HUES48 (cell line): Measurements from ENCODE around the gene PID1.
"Not testable (repeated sequence)": the region's sequence is repeated elsewhere in the genome, so short reads cannot be mapped to it uniquely, and the experiment has no call there.

Source experiments
- H3K27ac ChIP-seq: one replicate; pipeline ENCODE4 v1.7.0; 2013; ENCODE audit warnings: low read depth, low read length, inconsistent platforms
- H3K27me3 ChIP-seq: 2 replicates; pipeline ENCODE4 v1.6.1; 2013; ENCODE audit warnings: mild to moderate bottlenecking, low read length; ENCODE audit not compliant: control insufficient read depth, insufficient read depth
- H3K36me3 ChIP-seq: 2 replicates; pipeline ENCODE4 v1.6.1; 2013; ENCODE audit warnings: low read length; ENCODE audit not compliant: control insufficient read depth, insufficient read depth
- H3K4me1 ChIP-seq: 2 replicates; pipeline ENCODE4 v1.6.1; 2013; ENCODE audit warnings: mild to moderate bottlenecking, low read length; ENCODE audit not compliant: control insufficient read depth, insufficient read depth
- H3K4me3 ChIP-seq: 2 replicates; pipeline ENCODE4 v1.5.1; 2013; ENCODE audit warnings: mild to moderate bottlenecking, low read depth, low read length
- H3K9ac ChIP-seq: 2 replicates; pipeline ENCODE4 v1.6.1; 2013; ENCODE audit warnings: mild to moderate bottlenecking, low read depth, low read length, moderate library complexity
- H3K9me3 ChIP-seq: 2 replicates; pipeline ENCODE4 v1.6.1; 2013; ENCODE audit warnings: low read length; ENCODE audit not compliant: control insufficient read depth, insufficient read depth

The PID1 gene

GRCh38 chr2:229193281-229193680 lies 77.8 kb downstream of the PID1 start:
- H3K27me3 ChIP-seq, result no peaks in the 10 kb centered on the region
- no peak overlapping the region for H3K9ac ChIP-seq
- no peaks in the 10 kb centered on the region for H3K9me3 ChIP-seq
- no peak overlapping the region for H3K27ac ChIP-seq
- no peaks in the 10 kb centered on the region for H3K4me1 ChIP-seq
- H3K4me3 ChIP-seq, result no peak overlapping the region
- H3K36me3 ChIP-seq, result no peaks in the 10 kb centered on the region

DNA sequence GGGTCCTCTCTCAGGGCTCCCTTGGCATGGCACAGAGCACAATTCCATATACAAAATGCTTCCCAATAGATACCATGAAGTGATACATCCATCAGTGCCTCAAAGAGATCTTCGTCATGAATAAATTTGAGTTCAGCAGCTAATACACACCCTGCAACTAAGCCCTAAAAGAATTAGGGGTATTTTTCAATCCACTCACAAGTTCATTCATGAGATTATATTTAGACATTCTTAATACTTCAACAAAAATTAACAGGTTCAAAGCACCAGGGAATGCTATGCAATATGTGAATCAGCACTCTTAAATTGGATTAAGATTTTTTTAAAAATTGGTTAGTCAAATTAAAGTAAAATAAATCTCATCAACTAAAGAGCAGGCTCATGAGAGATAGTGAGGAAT lies 79.7 kb downstream of the PID1 start:
- Histone ChIP-seq H3K9ac (no peak overlapping the region), H3K4me3 (no peak overlapping the region), H3K27ac (no peak overlapping the region), H3K4me1 (no peaks in the 10 kb centered on the region), H3K36me3 (no peaks in the 10 kb centered on the region), H3K27me3 (no peaks in the 10 kb centered on the region), H3K9me3 (no peaks in the 10 kb centered on the region)

GRCh38 chr2:229187123-229187522 lies 84.0 kb downstream of the PID1 start:
- not testable (repeated sequence) for H3K9me3 ChIP-seq

DNA sequence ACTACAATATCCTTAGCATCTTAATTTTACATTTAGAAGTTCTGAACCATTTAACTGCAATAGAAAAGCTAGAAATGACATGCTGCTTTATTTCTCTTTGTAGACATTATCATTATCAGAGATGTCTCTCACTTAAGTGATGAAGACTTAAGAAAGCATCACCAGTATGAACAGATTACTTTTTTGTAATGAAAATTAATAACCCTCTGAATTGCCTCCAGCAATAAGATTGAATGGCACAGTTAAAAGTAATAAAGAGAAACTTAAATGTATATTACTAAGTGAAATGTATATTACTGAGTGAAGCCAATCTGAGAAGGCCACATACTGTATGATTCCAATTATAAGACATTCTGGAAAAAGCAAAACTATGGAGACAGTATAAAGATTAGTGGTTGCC lies 89.4 kb downstream of the PID1 start:
- H3K36me3 ChIP-seq, result no peaks in the 10 kb centered on the region
- H3K4me1 ChIP-seq, result no peaks in the 10 kb centered on the region
- H3K4me3 ChIP-seq, result no peak overlapping the region
- H3K27me3 ChIP-seq, result no peaks in the 10 kb centered on the region
- H3K27ac ChIP-seq, result no peak overlapping the region
- peaks cover 5% of the 10 kb centered on the region; the same call in 1 of the 2 replicates for H3K9me3 ChIP-seq
- H3K9ac ChIP-seq, result no peak overlapping the region

More at GRCh38 chr2:229187123-229187522, 84.0 kb downstream of the PID1 start:
- H3K27me3 ChIP-seq, H3K9ac ChIP-seq, H3K27ac ChIP-seq, H3K36me3 ChIP-seq, H3K4me1 ChIP-seq, H3K4me3 ChIP-seq: not testable (repeated sequence)

DNA sequence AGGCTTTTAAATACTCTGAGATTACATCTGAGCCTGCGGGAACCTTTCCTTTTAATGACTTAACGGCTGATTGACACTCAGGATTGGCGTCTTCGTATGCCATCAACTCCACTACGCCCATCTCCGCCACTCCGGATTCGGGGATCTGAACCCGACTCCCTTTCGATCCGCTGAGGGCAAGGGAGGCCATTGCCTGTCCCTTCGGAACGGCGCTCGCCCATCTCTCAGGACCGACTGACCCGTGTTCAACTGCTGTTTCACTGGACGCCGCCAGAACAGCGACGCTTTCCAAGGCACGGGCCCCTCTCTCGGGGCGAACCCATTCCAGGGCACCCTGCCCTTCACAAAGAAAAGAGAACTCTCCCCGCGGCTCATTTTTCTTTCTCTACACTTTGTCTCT lies 90.4 kb downstream of the PID1 start:
- Histone ChIP-seq H3K9me3 (peaks cover 5% of the 10 kb centered on the region; the same call in 1 of the 2 replicates), H3K9ac (no peak overlapping the region), H3K27me3 (no peaks in the 10 kb centered on the region), H3K4me1 (no peaks in the 10 kb centered on the region; the same call in 1 of the 2 replicates), H3K27ac (no peak overlapping the region), H3K4me3 (no peak overlapping the region), H3K36me3 (no peaks in the 10 kb centered on the region)

- no peak overlapping the region for H3K27ac ChIP-seq
- H3K9ac ChIP-seq, result no peak overlapping the region
- no peaks in the 10 kb centered on the region for H3K36me3 ChIP-seq
- H3K4me1 ChIP-seq, result no peaks in the 10 kb centered on the region; the same call in 1 of the 2 replicates
- no peaks in the 10 kb centered on the region for H3K9me3 ChIP-seq
- no peaks in the 10 kb centered on the region for H3K27me3 ChIP-seq
- H3K4me3 ChIP-seq, result no peak overlapping the region
These were observed 91.5 kb downstream of the PID1 start for GRCh38 chr2:229179628-229180027.

DNA sequence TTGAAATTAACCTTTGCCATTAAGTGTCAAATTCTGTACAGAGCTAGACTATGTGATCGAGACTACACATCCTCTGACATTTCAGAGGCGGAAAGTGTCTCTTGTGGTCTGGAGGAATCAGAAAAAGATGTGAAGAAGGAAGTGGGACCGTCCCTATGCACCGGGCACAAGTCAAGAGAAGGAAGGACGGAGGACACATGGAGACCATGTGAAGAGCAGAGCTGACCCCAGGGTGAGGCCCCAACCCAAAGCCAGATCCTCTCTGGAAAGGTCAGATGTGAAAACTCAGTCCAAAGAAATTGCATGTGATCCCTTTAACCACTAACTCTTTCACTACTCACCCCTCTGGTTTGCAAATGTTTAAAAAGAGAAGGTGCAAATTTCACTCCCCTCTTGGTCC lies 92.4 kb downstream of the PID1 start:
- Histone ChIP-seq H3K9ac (no peak overlapping the region), H3K9me3 (no peaks in the 10 kb centered on the region), H3K27me3 (no peaks in the 10 kb centered on the region), H3K4me3 (no peak overlapping the region), H3K36me3 (no peaks in the 10 kb centered on the region), H3K27ac (no peak overlapping the region), H3K4me1 (no peaks in the 10 kb centered on the region; the same call in 1 of the 2 replicates)

DNA sequence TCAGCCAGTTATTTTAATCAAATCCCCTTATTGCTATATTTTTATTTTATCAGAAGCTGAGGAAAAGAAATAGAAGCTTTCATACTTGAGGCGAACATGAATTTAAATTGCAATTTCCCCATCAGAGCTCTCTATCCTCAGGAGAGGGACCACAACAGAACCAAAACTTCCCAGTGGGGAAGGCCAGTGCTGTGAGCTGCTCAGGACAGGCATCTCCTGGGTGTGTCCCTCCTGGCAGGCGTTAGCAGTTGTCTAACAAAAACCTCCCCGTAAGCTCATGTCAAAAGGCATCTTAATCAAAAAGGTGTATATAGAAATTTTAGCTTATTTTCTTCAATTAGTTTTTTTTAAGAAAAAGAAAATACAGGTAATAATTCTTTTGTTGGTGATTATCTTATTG lies 93.0 kb downstream of the PID1 start:
- no peaks in the 10 kb centered on the region for H3K27me3 ChIP-seq
- H3K4me3 ChIP-seq, result no peak overlapping the region
- H3K36me3 ChIP-seq, result no peaks in the 10 kb centered on the region
- no peaks in the 10 kb centered on the region for H3K9me3 ChIP-seq
- no peak overlapping the region for H3K27ac ChIP-seq
- no peaks in the 10 kb centered on the region; the same call in 1 of the 2 replicates for H3K4me1 ChIP-seq
- no peak overlapping the region for H3K9ac ChIP-seq

GRCh38 chr2:229176136-229176535 lies 95.0 kb downstream of the PID1 start:
- no peak overlapping the region for H3K4me3 ChIP-seq
- no peaks in the 10 kb centered on the region for H3K36me3 ChIP-seq
- H3K27ac ChIP-seq, result no peak overlapping the region
- H3K9ac ChIP-seq, result no peak overlapping the region
- no peaks in the 10 kb centered on the region for H3K27me3 ChIP-seq
- H3K4me1 ChIP-seq, result no peaks in the 10 kb centered on the region; the same call in 1 of the 2 replicates
- no peaks in the 10 kb centered on the region for H3K9me3 ChIP-seq

- no peaks in the 10 kb centered on the region for H3K27me3 ChIP-seq
- no peak overlapping the region for H3K4me3 ChIP-seq
- H3K36me3 ChIP-seq, result no peaks in the 10 kb centered on the region
- no peak overlapping the region for H3K9ac ChIP-seq
- H3K4me1 ChIP-seq, result no peaks in the 10 kb centered on the region; the same call in 1 of the 2 replicates
- no peaks in the 10 kb centered on the region for H3K9me3 ChIP-seq
- no peak overlapping the region for H3K27ac ChIP-seq
These were observed 95.6 kb downstream of the PID1 start for GRCh38 chr2:229175497-229175863.

- no peaks in the 10 kb centered on the region; the same call in 1 of the 2 replicates for H3K4me1 ChIP-seq
- H3K9me3 ChIP-seq, result no peaks in the 10 kb centered on the region
- H3K36me3 ChIP-seq, result no peaks in the 10 kb centered on the region
- no peak overlapping the region for H3K9ac ChIP-seq
- H3K4me3 ChIP-seq, result no peak overlapping the region
- H3K27ac ChIP-seq, result no peak overlapping the region
- no peaks in the 10 kb centered on the region for H3K27me3 ChIP-seq
These were observed 96.1 kb downstream of the PID1 start for GRCh38 chr2:229174794-229175496.
